WTC11 (cell line): ENCODE results near the gene TBC1D22A. TPM values are rescaled to one million over a fixed set of nuclear protein-coding genes. Genes with fewer than 3 reads are reported as not detected.

Experiments used
- ATAC-seq: fragments of 200-7000 bp; cut with Tn5 transposase; 2 replicates; pipeline ENCODE4 v1.10.0; 2021; ENCODE audit warnings: mild to moderate bottlenecking, moderate library complexity
- CTCF ChIA-PET: fragments of 300-600 bp; sonication (Branson Sonifier 250); formaldehyde crosslinking; loops from one replicate; lab custom pipeline; 2021; ENCODE audit warnings: antibody characterized with exemption; lab: Charles Lee
- POLR2A ChIA-PET: fragments of 350-600 bp; sonication (Branson Sonifier 250); formaldehyde crosslinking; loops from one replicate; lab custom pipeline; 2021; ENCODE audit warnings: antibody characterized with exemption; lab: Charles Lee
- DNase-seq: peaks from one replicate; pipeline ENCODE4 v3.0.0; 2021; ENCODE audit warnings: low spot score
- H3K27ac Mint-ChIP-seq: 2 replicates; pipeline ENCODE4 v1.8.0; 2021; ENCODE audit warnings: mixed read lengths
- H3K27me3 Mint-ChIP-seq: 2 replicates; pipeline ENCODE4 v1.8.0; 2021; ENCODE audit warnings: low read depth, mild to moderate bottlenecking, moderate library complexity, mixed read lengths
- H3K36me3 Mint-ChIP-seq: 2 replicates; pipeline ENCODE4 v1.8.0; 2021; ENCODE audit warnings: mixed read lengths
- H3K4me1 Mint-ChIP-seq: 2 replicates; pipeline ENCODE4 v1.8.0; 2022; ENCODE audit warnings: mixed read lengths
- H3K4me3 Mint-ChIP-seq: 2 replicates; pipeline ENCODE4 v1.8.0; 2021; ENCODE audit warnings: mild to moderate bottlenecking, moderate library complexity, mixed read lengths
- H3K9me3 Mint-ChIP-seq: 2 replicates; pipeline ENCODE4 v1.8.0; 2021; ENCODE audit warnings: mixed read lengths
- ARID4B ChIP-seq: sonication (generic); formaldehyde crosslinking; IDR thresholded peaks from 2 replicates; pipeline ENCODE4 v1.8.0; 2023; ENCODE audit warnings: missing genetic modification reagents, mild to moderate bottlenecking, borderline replicate concordance
- ATF6 ChIP-seq: sonication (generic); formaldehyde crosslinking; IDR thresholded peaks from 2 replicates; pipeline ENCODE4 v1.8.1; 2023; ENCODE audit warnings: mild to moderate bottlenecking, missing genetic modification reagents
- CDX4 ChIP-seq: fragments of 250-450 bp; sonication (Bioruptor Pico); IDR thresholded peaks from 2 replicates; pipeline ENCODE4 v1.9.0; 2021; ENCODE audit warnings: moderate library complexity, mild to moderate bottlenecking, inconsistent platforms, borderline replicate concordance
- E2F4 ChIP-seq: sonication (generic); formaldehyde crosslinking; IDR thresholded peaks from 2 replicates; pipeline ENCODE4 v1.8.1; 2022; ENCODE audit warnings: low read depth, mild to moderate bottlenecking, moderate library complexity, missing genetic modification reagents, borderline replicate concordance
- FOXP1 ChIP-seq: sonication (generic); formaldehyde crosslinking; IDR thresholded peaks from 2 replicates; pipeline ENCODE4 v1.8.0; 2022; ENCODE audit warnings: missing genetic modification reagents, mild to moderate bottlenecking, moderate library complexity, borderline replicate concordance
- KAT7 ChIP-seq: sonication (generic); formaldehyde crosslinking; IDR thresholded peaks from 2 replicates; pipeline ENCODE4 v1.8.1; 2023; ENCODE audit warnings: missing genetic modification reagents, mild to moderate bottlenecking, borderline replicate concordance
- RELA ChIP-seq: sonication (generic); formaldehyde crosslinking; IDR thresholded peaks from 2 replicates; pipeline ENCODE4 v1.8.1; 2022; ENCODE audit warnings: missing genetic modification reagents, mild to moderate bottlenecking, borderline replicate concordance
- SMAD4 ChIP-seq: sonication (generic); formaldehyde crosslinking; IDR thresholded peaks from 2 replicates; pipeline ENCODE4 v1.8.0; 2022; ENCODE audit warnings: mild to moderate bottlenecking, missing genetic modification reagents
- TEAD1 ChIP-seq: sonication (generic); formaldehyde crosslinking; IDR thresholded peaks from 2 replicates; pipeline ENCODE4 v1.8.0; 2022; ENCODE audit warnings: mild to moderate bottlenecking, missing genetic modification reagents
- USF1 ChIP-seq: sonication (generic); formaldehyde crosslinking; IDR thresholded peaks from 2 replicates; pipeline ENCODE4 v1.8.0; 2022; ENCODE audit warnings: mild to moderate bottlenecking, missing genetic modification reagents
- ZNF121 ChIP-seq: sonication (generic); formaldehyde crosslinking; IDR thresholded peaks from 2 replicates; pipeline ENCODE4 v1.8.0; 2023; ENCODE audit warnings: missing genetic modification reagents
- ZNF232 ChIP-seq: sonication (generic); formaldehyde crosslinking; IDR thresholded peaks from 2 replicates; pipeline ENCODE4 v1.8.0; 2022; ENCODE audit warnings: mild to moderate bottlenecking, missing genetic modification reagents
- ZNF396 ChIP-seq: fragments of 250-450 bp; sonication (Bioruptor Pico); IDR thresholded peaks from 2 replicates; pipeline ENCODE4 v1.8.0; 2021; ENCODE audit warnings: mild to moderate bottlenecking, moderate library complexity, borderline replicate concordance
- ZNF532 ChIP-seq: fragments of 250-450 bp; sonication (Bioruptor Pico); IDR thresholded peaks from 2 replicates; pipeline ENCODE4 v1.9.0; 2021; ENCODE audit warnings: mild to moderate bottlenecking, borderline replicate concordance
- ZNF671 ChIP-seq: fragments of 250-450 bp; sonication (Bioruptor Pico); IDR thresholded peaks from 2 replicates; pipeline ENCODE4 v1.8.0; 2021; ENCODE audit warnings: mild to moderate bottlenecking
- ZSCAN18 ChIP-seq: fragments of 250-450 bp; sonication (Bioruptor Pico); IDR thresholded peaks from 2 replicates; pipeline ENCODE4 v2.1.2; 2022; ENCODE audit warnings: mild to moderate bottlenecking, moderate library complexity
- total RNA-seq: library from RNA; stranded (reverse); gene quantifications from 3 replicates; pipeline ENCODE4 v1.2.3, GENCODE V29; 2021

Gene TBC1D22A
- total RNA-seq, 1 experiment from 2014 or later, result 18.1 TPM

GRCh38 chr22:46997311-46997970, 235.0 kb downstream of the TBC1D22A start:
- no peaks in the 10 kb centered on the region for H3K4me1 Mint-ChIP-seq
- ATAC-seq (no peak), DNase-seq (no peak)
- H3K36me3 Mint-ChIP-seq, result no peaks in the 10 kb centered on the region
- H3K27ac Mint-ChIP-seq, result no peak overlapping the region
- H3K9me3 Mint-ChIP-seq, result no peaks in the 10 kb centered on the region
- TF ChIP-seq ATF6 (no peak), ZNF396 (CRISPR knock-in tag) (no peak), ZNF532 (CRISPR knock-in tag) (no peak), TEAD1 (CRISPR knock-in tag) (no peak), ARID4B (CRISPR knock-in tag) (no peak), RELA (CRISPR knock-in tag) (no peak), ZNF121 (CRISPR knock-in tag) (no peak), ZSCAN18 (CRISPR knock-in tag) (no peak), E2F4 (CRISPR knock-in tag) (no peak), ZNF232 (CRISPR knock-in tag) (no peak), FOXP1 (no peak), ZNF671 (no peak), KAT7 (CRISPR knock-in tag) (no peak), USF1 (CRISPR knock-in tag) (no peak), SMAD4 (CRISPR knock-in tag) (no peak), CDX4 (no peak)
- TF ChIP-seq, all 79 proteins: peak for 0
- CTCF ChIA-PET, result interaction anchor here (0.8 to 2.1 kb wide), 2 partner anchors 15 to 199 kb away, joined by 3 to 6 read pairs; no protein-coding TSS in a partner anchor
- Mint-ChIP-seq H3K4me3 (no peak overlapping the region), H3K27me3 (no peaks in the 10 kb centered on the region)
- POLR2A ChIA-PET, result no interaction called here
